Measurements from ENCODE around the gene FGG.

DNA sequence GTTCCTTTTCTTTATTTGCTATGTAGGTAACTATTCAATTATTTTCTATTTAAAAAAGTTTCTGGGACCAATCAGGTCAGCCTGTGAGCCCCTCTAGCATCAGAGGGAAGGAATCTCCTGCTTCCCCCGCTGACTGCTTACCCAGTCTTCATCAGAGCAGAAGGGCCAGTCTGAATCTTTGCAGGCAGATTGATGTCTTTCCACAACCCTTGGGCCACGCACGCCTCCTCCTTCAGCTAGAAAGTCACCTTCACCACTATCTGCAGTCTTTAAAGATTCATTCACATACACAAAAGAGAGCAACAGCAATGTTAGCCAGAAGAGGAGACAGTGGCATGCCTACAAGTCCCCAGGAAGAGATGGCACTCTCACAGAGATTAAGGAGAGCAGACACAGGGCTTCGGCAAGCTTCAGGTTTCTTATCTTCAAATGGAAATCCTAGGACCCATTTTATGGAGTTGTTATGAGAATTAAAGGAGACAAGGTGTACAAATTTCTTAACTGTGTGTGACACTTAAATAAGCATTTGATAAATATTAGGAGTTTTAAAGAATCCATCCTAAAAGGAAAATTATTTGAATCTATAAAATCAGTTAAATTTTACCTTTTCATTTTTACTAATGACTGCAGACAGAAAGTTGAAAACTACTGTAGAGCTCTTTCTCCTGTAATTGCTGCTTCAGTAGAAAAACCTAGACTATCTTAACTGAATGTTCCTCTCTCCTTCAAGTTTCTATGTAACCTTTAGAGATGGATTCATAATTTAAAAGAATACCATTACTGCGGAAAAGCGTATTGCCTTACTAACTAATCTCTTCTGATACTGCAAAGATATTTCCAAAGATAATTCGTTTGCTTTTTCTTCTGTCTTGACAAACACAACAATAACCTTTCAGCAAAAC is 22.9 kb downstream of the FGG start:
- TF ChIP-seq, protein P1, sequence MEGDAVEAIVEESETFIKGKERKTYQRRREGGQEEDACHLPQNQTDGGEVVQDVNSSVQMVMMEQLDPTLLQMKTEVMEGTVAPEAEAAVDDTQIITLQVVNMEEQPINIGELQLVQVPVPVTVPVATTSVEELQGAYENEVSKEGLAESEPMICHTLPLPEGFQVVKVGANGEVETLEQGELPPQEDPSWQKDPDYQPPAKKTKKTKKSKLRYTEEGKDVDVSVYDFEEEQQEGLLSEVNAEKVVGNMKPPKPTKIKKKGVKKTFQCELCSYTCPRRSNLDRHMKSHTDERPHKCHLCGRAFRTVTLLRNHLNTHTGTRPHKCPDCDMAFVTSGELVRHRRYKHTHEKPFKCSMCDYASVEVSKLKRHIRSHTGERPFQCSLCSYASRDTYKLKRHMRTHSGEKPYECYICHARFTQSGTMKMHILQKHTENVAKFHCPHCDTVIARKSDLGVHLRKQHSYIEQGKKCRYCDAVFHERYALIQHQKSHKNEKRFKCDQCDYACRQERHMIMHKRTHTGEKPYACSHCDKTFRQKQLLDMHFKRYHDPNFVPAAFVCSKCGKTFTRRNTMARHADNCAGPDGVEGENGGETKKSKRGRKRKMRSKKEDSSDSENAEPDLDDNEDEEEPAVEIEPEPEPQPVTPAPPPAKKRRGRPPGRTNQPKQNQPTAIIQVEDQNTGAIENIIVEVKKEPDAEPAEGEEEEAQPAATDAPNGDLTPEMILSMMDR (IDR thresholded peaks at IDR 0.05): no peak
- TF ChIP-seq POLR2A (IDR thresholded peaks at IDR 0.05): no peak

All from testis (tissue), 2 donors.